Measurements from ENCODE around the gene NOB1. TPM values are rescaled to one million over a fixed set of nuclear protein-coding genes. Genes with fewer than 3 reads are reported as not detected.
A peak's percentile ranks its signal among the peaks of the same experiment; 100 is the strongest.

NOB1 gene
- polyA plus RNA-seq, 2 of the 4 experiments (the other 2 are of a cell fraction) = 123 to 134 TPM

DNA sequence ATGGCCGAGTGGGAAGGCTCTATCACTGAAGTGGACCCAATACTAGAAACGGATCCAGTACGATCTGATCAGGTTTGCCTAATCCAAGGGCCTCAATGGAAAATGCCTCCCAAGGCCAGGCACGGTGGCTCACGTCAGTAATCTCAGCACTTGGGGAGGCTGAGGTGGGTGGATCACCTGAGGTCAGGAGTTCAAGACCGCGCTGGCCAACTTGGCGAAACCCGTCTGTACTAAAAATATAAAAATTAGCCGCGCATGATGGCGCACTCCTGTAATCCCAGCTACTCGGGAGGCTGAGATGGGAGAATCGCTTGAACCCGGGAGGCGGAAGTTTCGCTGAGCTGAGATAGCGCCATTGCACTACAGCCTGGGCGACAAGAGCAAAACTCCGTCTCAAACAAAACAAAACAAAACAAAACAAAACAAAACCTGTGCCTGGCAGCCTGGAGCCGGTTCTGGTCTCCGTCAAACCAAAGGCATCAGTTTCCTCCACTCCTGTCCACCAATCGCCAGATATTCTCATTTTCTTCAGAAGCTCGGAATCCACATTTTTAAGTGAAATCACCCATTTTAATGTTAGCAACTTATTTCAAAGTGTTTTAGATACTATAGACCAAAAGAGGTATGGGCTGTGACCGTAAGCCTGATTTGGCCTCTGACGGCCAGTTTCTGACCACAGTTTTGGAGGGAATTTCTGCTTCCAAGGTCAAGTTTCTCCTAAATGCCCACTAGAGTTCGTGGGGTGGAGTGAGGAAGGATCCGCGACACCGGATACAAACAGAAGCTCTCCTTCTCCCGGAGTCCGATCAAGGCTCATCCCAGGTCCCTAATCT lies 29.0 kb downstream of the NOB1 start:
- Histone ChIP-seq H3K4me2 (peak overlapping the region; percentile 93), H3K4me1 (peaks cover 39% of the 10 kb centered on the region), H3K9me3 (no peaks in the 10 kb centered on the region), H3K27ac (peak overlapping the region; percentile 95 to 99), H3K4me3 (peak overlapping the region; percentile 77)
- 1% methylated on average over 32 of the region's 32 CpGs for WGBS (ENCODE audit: missing lambda C conversion rate)
- ChIA-PET POLR2A (interaction anchor here (0.6 to 5.3 kb wide), 19 partner anchors 8 to 399 kb away, joined by 3 to 59 read pairs (median 6); partner anchors contain the start of genes NOB1 and WWP2), CTCF (interaction anchor here (0.6 to 18.6 kb wide), 11 partner anchors 8 to 353 kb away, joined by 3 to 160 read pairs (median 6); partner anchors contain the start of gene NOB1)
- no peak for FAIRE-seq
- TF ChIP-seq KDM5A (IDR thresholded peaks at IDR 0.05) = peak; percentile 31; the same call in 1 of the 2 replicates
- TF ChIP-seq HOXA7 (CRISPR knock-in tag; IDR thresholded peaks at IDR 0.05) = peak; percentile 17; the same call in 1 of the 2 replicates
- no peak for TF ChIP-seq NPAS2 (CRISPR knock-in tag; IDR thresholded peaks at IDR 0.05; ENCODE audit: borderline replicate concordance)
- 0 out of 2 replicates have a peak, but pooled peaks have one; percentile 21 for TF ChIP-seq HEYL (CRISPR knock-in tag; IDR thresholded peaks at IDR 0.05)
- TF ChIP-seq FOSB (CRISPR knock-in tag; IDR thresholded peaks at IDR 0.05) = 0 out of 2 replicates have a peak, but pooled peaks have one; percentile 13
- ATAC-seq = no peak
- no peak for DNase-seq (ENCODE audit: low read depth in 1 of 2, low spot score in 1 of 2)

DNA sequence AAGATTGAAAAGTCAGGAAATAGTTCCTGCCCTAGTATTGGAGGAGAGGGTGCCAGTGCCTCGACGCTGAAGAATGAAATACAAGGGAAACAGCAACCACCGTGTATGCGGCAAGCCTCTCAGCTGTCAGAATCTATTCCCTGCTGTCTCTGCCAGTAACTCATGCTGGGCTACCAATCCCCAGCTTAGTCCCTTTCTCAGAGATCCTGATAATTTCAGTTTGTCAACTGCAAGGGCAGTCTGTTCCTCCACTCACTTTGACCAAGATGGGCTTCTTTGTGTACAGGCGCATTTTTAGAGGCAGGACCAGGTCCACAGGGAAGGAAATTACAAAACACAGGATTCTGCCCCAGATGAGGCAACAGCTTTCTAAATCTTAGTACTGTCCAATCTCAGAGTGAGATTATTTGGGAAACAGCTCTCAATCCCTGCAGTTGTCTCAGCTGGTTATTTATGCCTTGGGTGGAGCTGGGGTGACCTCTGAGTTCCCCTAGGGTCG lies 29.7 kb downstream of the NOB1 start:
- DNase-seq (ENCODE audit: low read depth in 1 of 2, low spot score in 1 of 2) = no peak
- ChIA-PET CTCF (interaction anchor here (0.8 to 18.6 kb wide), 8 partner anchors 8 to 329 kb away, joined by 3 to 160 read pairs (median 6); partner anchors contain the start of gene NOB1), POLR2A (interaction anchor here (0.6 to 5.3 kb wide), 3 partner anchors 30 to 327 kb away, joined by 3 to 59 read pairs (median 3); partner anchors contain the start of gene NOB1)
- H3K4me2 ChIP-seq = peak overlapping the region; percentile 93
- peaks cover 46% of the 10 kb centered on the region for H3K4me1 ChIP-seq
- peak overlapping the region; percentile 95 to 99 for H3K27ac ChIP-seq
- under 1% methylated on average over 6 of the region's 6 CpGs for WGBS (ENCODE audit: missing lambda C conversion rate)
- ATAC-seq = no peak
- H3K4me3 ChIP-seq = peak overlapping the region; percentile 77
- no peaks in the 10 kb centered on the region for H3K9me3 ChIP-seq
- TF ChIP-seq CBX8 (IDR thresholded peaks at IDR 0.05) (no peak), NFE2L2 (conservative IDR thresholded peaks at IDR 0.05; ENCODE audit: low read length) (no peak), ZFP36 (IDR thresholded peaks at IDR 0.05; ENCODE audit: borderline replicate concordance, partially characterized antibody) (no peak), BHLHE40 (IDR thresholded peaks at IDR 0.05; ENCODE audit: low read depth, low read length) (no peak), POLR2A (IDR thresholded peaks at IDR 0.05; ENCODE audit: low read length) (no peak), HOXB5 (CRISPR knock-in tag; IDR thresholded peaks at IDR 0.05) (no peak), EHMT2 (IDR thresholded peaks at IDR 0.05; ENCODE audit: low read depth) (no peak), KDM5A (IDR thresholded peaks at IDR 0.05) (no peak), SMC3 (IDR thresholded peaks at IDR 0.05) (no peak), CBX2 (IDR thresholded peaks at IDR 0.05; ENCODE audit: borderline replicate concordance, low read depth) (no peak), FOSL2 (IDR thresholded peaks at IDR 0.05) (no peak), FOSL2 (CRISPR knock-in tag; IDR thresholded peaks at IDR 0.05) (no peak)
- TF ChIP-seq, protein P1, sequence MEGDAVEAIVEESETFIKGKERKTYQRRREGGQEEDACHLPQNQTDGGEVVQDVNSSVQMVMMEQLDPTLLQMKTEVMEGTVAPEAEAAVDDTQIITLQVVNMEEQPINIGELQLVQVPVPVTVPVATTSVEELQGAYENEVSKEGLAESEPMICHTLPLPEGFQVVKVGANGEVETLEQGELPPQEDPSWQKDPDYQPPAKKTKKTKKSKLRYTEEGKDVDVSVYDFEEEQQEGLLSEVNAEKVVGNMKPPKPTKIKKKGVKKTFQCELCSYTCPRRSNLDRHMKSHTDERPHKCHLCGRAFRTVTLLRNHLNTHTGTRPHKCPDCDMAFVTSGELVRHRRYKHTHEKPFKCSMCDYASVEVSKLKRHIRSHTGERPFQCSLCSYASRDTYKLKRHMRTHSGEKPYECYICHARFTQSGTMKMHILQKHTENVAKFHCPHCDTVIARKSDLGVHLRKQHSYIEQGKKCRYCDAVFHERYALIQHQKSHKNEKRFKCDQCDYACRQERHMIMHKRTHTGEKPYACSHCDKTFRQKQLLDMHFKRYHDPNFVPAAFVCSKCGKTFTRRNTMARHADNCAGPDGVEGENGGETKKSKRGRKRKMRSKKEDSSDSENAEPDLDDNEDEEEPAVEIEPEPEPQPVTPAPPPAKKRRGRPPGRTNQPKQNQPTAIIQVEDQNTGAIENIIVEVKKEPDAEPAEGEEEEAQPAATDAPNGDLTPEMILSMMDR (IDR thresholded peaks at IDR 0.05) = no peak
- TF ChIP-seq, protein P2, sequence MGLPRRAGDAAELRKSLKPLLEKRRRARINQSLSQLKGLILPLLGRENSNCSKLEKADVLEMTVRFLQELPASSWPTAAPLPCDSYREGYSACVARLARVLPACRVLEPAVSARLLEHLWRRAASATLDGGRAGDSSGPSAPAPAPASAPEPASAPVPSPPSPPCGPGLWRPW (IDR thresholded peaks at IDR 0.05) = no peak
- TF ChIP-seq, protein P3, sequence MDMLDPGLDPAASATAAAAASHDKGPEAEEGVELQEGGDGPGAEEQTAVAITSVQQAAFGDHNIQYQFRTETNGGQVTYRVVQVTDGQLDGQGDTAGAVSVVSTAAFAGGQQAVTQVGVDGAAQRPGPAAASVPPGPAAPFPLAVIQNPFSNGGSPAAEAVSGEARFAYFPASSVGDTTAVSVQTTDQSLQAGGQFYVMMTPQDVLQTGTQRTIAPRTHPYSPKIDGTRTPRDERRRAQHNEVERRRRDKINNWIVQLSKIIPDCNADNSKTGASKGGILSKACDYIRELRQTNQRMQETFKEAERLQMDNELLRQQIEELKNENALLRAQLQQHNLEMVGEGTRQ (IDR thresholded peaks at IDR 0.05) = no peak
- TF ChIP-seq, protein P4, sequence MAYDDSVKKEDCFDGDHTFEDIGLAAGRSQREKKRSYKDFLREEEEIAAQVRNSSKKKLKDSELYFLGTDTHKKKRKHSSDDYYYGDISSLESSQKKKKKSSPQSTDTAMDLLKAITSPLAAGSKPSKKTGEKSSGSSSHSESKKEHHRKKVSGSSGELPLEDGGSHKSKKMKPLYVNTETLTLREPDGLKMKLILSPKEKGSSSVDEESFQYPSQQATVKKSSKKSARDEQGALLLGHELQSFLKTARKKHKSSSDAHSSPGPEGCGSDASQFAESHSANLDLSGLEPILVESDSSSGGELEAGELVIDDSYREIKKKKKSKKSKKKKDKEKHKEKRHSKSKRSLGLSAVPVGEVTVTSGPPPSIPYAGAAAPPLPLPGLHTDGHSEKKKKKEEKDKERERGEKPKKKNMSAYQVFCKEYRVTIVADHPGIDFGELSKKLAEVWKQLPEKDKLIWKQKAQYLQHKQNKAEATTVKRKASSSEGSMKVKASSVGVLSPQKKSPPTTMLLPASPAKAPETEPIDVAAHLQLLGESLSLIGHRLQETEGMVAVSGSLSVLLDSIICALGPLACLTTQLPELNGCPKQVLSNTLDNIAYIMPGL (CRISPR knock-in tag; IDR thresholded peaks at IDR 0.05; ENCODE audit: borderline replicate concordance) = no peak
- FAIRE-seq = no peak
